Superior temporal gyrus (tissue), 1 donor: Measurements from ENCODE around the gene TRMT44.
"Not testable (repeated sequence)": the region's sequence is repeated elsewhere in the genome, so short reads cannot be mapped to it uniquely, and the experiment has no call there.

Source experiments
- DNase-seq: peaks from one replicate; pipeline ENCODE4 v3.0.0-alpha.2; 2016; ENCODE audit errors: extremely low spot score

TRMT44 gene

DNA sequence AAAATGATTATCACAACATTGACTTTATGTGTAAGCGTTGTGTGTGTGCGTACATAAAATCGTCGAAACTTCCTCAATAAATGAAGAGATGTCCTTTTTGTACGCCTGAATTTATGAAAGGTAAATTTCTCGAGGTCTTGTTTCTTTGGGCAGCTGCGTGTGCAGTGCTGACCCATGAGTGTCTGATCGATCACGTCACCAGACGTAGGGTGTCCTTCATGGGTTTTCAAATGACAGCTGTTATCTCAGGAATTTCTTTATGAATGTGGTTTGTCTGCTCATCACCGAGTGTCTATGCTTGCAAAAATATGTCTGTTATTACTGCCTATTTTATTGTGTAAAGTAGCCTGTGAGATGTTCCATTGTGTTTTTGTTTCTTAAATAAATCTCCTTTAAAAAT, 71.9 kb downstream of the TRMT44 start:
- no peak for DNase-seq

DNA sequence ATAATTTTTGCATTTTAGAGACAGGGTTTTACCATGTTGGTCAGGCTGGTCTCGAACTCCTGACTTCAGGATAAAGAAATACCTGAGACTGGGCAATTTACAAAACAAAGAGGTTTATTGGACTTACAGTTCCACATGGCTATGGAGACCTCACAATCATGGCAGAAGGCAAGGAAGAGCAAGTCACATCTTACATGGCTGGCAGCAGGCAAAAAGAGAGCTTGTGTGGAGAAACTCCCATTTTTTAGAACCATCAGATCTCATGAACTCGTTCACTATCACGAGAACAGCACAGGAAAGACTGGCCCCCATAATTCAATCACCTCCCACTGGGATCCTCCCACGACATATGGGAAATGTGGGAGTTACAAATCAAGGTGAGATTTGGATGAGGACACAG, 72.5 kb downstream of the TRMT44 start:
- DNase-seq = not testable (repeated sequence)

DNA sequence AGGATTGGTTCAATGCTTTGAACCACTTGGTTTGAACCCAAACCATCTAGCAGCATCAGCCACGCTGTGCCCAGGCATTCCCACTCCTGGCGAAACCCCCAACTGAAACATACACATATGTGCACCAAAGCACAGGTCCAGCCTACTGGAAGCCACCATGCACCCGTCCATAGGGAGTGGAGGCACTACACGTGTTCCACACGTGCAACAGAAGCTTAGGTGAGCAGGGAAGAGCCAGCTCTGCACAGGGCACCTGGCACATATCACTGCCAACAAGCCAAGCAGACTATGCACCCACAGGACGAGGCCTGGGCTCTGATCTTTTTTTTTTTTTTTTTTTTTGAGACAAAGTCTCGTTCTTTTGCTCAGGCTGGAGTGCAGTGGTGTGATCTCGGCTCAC, 73.4 kb downstream of the TRMT44 start:
- no peak for DNase-seq

DNA sequence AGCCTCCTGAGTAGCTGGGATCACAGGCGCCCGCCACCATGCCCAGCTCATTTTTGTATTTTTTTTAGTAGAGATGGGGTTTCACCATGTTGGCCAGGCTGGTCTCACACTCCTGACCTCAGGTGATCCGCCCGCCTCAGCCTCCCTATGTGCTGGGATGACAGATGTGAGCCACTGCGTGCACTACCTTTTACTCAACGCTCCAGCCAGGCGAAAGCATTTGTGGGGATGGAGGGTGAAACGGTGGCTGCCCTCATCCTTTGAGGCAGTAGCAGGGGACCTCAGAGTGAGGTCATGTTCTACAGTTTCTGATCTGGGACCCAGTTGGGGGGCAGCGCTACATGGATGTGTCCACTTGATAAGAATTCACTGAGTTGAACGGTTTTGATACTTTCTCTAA, 73.8 kb downstream of the TRMT44 start:
- DNase-seq = no peak

DNA sequence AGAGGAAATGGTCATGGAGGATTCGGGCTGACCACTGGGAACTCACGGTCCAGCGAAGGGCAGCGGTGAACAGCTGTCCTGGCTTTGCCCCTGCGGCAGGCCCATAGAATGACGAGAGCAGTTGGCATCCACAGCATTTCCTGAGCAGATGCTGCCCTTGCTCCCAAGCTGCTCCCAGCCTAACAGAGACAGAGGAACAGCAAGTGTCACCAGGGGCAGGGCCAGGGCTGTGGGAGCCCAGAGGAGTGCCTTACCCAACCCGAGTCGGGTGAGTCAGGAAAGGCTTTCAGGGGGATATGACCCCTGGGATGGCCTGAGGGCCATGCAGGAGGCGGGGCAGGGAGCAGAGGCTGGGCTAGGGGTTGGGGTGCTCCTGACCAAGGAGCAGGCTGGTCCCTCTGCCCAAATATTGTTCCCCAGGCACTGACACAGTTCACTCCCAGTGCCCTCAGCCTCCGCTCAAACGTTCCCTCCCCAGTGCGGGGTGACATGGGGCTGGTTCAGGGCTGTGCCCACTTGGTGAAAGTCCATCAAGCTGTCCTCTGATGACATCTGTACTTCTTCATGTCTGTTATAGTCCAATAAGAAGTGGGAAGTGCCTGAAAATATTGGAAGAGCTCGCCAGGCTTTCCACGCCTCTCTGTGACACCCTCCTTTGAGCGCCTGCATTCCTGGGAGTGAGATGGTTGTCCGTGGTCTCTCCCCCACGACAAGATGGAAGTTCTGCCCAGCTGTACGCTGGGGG, 74.9 kb downstream of the TRMT44 start:
- DNase-seq = no peak

DNA sequence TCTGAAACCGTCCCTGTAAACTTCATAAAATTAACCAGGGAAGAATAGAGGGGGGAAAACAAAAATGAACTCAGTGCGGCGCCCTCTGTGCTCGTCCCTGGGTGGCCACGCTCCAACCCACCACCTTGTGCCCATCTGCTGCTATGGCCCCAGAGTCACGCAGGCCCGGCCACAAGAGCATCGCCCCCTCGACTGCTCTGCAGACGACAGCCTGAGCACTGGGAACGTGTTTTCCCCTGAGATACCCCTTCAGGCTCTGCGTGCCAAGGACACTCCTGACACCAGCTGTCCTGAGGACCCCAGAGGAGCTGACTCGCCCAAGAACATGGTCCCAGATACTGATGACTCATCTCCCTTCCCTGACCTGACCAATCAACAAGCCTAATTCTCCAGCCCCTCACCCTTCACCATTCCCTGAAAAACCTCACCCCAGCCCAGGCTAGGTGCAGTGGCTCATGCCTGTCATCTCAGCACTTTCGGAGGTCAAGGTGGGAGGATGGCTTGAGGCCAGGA, 75.5 kb downstream of the TRMT44 start:
- DNase-seq = no peak

DNA sequence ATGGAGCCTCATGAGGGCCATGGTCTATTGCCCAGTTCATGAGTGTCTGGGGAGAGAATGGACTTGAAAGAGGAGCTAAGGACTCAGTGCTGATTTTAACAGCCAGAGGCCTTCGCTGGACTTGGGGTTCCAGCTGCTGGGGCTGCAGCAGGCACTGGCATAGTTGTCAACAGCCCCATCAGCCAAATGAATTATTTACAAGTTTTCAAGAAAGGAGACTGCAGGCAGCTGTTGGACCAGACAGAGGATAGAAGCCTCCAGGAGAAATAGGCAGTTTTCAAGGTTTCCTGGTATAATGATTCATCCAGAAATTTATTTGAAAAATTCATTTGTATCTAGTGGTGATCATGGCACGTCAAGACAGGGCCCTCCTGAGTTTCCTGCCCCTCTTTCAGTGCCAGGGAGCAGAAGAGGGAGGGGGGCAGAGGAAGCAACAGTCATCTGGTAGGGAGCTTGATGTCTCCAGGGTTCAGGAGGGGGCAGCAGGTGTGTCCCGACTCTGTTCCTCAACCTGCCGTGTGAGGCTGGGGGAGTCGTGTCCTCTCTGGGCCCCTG, 76.5 kb downstream of the TRMT44 start:
- no peak for DNase-seq

DNA sequence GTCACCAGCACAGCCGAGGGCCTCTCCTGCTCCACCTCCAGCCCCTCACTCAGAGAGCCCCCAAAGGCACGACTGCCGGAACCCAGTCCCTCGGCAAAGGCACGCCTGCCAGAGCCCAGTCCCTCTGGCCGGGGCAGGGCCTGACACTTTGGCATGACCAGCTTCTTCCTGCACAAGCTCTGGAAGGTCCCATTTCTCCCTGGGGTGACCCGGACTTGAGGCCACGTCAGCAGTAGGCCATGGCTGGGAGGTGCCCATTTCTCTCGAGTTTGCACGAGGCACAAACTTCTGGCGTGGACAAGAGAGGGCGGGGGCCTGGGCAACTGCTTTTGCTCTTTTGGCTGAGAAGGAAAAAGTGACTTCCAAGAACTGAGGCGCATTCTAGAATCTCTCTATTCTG, 77.4 kb downstream of the TRMT44 start:
- DNase-seq = no peak

DNA sequence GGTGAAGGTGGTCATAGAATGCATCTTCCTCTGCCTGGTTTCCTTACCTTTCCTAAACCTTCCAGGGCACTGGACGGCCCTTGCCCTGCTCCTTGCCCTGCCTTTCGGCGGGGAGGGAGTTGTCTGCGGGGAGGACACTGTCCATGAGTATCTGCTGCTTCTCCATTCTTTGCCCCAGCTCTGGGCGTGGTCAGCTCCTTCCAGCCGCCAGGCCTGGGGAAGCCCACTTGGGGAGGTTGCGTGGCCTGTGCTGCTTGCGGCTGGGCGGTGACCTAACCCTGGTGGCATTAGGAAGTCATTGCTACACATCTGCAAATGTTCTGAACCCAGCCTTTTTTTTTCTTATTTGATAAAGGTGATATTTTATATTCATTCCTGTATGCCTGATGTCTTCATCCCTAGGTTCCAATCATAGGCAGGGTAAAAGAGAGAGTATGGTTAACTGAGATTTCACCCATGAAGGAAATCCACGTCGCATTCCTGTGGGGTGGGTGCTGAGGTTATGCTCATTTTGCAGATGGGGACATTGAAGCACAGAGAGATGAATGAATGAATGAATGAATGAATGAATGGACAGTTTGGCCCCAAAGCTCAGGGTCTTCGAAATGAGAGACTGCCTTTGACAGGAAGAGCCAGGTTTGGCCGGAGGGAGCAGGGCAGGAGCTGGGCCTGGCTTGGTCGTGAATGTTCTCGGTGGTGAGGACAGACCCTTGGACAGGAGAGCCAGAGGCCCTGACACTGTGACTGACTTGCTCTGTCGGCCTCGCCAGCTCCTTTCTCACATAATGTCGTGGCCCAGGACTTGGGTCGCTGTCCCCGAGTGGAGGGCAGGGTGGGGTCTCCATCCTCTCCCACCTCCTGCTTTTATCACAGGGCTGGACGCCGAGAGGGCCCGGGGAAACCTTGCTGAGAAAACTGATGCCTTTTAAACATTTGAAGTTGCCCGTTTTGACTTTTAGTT, 81.9 kb downstream of the TRMT44 start:
- DNase-seq = no peak

DNA sequence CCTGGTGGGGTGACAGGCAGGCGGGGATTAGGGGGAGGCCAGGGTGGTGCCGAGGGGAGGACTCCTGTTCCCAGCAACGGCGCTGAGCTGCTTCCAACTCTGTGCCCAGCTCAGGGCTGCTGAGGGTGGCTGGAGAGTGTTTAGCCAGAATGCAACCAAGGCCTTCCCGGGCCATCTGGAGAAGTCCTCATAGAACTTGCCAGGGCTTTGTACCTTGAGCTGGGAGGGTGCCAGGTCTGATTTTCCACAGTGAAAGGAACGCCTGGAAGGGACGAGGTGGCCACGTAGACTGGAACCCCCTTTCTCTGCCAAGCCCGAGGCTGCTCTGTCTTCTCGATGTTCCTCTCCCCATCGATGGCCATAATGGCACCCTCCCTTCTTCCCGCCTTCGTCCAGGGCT, 82.6 kb downstream of the TRMT44 start:
- DNase-seq = no peak

DNA sequence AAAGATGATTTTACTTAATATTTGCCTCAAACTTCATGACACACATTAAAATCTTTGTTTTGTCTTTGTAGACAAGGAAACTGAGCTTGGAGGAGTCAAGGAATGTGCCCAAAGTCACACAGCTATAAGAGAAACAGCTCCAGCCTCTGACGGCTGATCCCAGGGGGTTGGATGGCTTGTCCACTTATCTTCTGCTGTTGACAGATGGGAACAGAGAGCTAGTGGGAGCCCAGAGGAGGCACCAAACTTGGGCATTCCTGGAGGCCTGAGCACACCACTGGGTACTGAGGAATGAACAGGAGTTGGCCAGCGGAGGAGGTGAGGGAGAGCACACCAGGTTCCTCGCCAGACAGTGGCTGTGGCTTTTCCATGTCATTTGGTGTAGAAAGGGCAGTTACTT, 83.2 kb downstream of the TRMT44 start:
- no peak for DNase-seq

DNA sequence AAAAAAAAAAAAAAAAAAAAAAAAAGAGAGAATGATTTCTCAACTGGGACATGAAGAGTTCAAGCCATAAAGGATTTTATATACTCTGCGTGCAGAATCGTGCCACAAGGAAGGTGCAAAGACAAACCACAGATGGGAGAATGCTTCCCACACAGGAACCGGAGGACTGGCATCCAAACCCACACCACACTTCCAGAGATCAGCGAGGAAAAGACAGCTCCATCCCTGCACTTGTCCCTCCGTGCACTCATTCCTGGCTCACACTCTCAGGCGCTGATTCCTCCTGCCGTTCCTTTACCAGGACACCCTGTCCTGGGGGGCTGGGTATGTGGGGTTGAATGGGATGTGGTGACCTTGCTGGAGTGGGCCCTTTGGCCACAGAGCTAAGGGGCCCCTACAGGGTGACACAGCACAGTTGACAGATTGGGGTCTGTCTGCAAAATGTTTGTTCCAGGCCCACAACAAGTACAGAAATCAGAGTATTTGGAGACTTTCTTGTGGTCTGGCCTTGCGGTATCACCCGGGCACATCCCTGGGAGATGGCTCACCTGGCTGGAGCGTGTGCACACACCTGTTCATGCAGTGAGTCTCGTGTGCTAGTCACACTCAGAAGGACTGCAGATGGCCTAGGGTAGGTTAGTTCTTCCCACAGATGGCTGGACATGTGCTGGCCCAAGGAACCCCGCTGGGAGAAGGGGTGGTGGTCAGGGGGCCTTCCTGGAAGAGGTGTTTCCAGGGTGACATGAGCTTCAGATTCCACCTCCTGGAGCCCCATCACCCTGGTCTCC, 84.2 kb downstream of the TRMT44 start:
- DNase-seq = peak; percentile 39

DNA sequence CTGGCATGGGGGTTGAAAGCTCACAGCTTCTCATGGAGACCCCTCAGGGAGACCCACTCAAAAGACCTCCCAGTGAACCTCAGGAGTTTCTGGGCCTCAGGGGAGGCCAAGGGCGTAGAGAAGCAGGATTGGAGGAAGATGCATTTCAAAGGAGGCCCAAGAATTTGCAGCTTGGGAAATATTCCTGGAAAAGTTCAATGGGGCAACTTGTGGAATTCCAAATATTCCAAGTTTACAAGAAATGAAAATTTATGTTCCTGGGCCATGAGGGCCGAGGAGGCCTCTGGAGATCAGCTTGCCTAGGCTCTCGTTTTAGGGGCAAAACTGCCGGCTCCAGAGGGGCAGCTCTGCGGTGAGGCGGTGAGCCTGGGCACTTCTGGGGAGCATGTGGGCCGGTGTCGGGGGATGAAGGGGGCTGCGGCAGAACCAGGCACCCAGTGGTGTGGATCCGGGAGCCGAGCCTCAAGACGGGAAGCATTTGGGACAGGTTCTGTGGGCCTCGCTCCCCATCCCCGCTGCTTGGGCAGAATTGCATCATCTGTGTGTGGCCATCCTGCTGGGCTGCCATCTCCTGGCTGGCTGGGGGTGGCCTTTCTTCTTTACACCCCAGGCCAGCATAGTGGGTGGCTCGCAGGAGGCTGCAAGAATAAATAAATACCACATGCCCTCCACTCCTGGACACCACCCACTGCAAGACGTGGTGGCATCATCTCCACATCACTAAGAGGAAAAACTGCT, 85.0 kb downstream of the TRMT44 start:
- no peak for DNase-seq
